Stimulated activated CD4-positive, alpha-beta T cell treated with anti-CD3 and anti-CD28 coated beads, Interleukin-15, amount 100 ng/mL, for 48 hours (primary cell): ENCODE data around the gene MRPL37.

Experiments
- DNase-seq, 2 donors: peaks; one replicate each; pipeline ENCODE4 v3.0.0-alpha.2; 2020; ENCODE audit warnings: low read depth in 2 of 2

Gene MRPL37

GRCh38 chr1:54240741-54241335, 40.9 kb downstream of the MRPL37 start:
- no peak for DNase-seq

- no peak for DNase-seq
These were observed 41.4 kb downstream of the MRPL37 start for GRCh38 chr1:54241364-54241763.

GRCh38 chr1:54243022-54243421, 43.1 kb downstream of the MRPL37 start:
- DNase-seq = no peak

- no peak for DNase-seq
These were observed 44.7 kb downstream of the MRPL37 start for GRCh38 chr1:54244655-54245054.

- no peak for DNase-seq
These were observed 45.5 kb downstream of the MRPL37 start for GRCh38 chr1:54245501-54245900.

GRCh38 chr1:54246116-54246721, 46.3 kb downstream of the MRPL37 start:
- DNase-seq = no peak

- DNase-seq = no peak
These were observed 48.0 kb downstream of the MRPL37 start for GRCh38 chr1:54247863-54248515.

- no peak for DNase-seq
These were observed 49.0 kb downstream of the MRPL37 start for GRCh38 chr1:54248966-54249365.

- no peak for DNase-seq
These were observed 50.0 kb downstream of the MRPL37 start for GRCh38 chr1:54249819-54250435.

- no peak for DNase-seq
These were observed 50.7 kb downstream of the MRPL37 start for GRCh38 chr1:54250670-54251069.

- DNase-seq = no peak
These were observed 52.5 kb downstream of the MRPL37 start for GRCh38 chr1:54252371-54252936.

- DNase-seq = no peak
These were observed 53.5 kb downstream of the MRPL37 start for GRCh38 chr1:54253480-54253879.

- no peak for DNase-seq
These were observed 54.1 kb downstream of the MRPL37 start for GRCh38 chr1:54254055-54254454.

- DNase-seq = no peak
These were observed 55.2 kb downstream of the MRPL37 start for GRCh38 chr1:54255026-54255702.

- DNase-seq = no peak
These were observed 56.8 kb downstream of the MRPL37 start for GRCh38 chr1:54256522-54257345.

GRCh38 chr1:54257346-54257620, 57.3 kb downstream of the MRPL37 start:
- DNase-seq = no peak

- DNase-seq = no peak
These were observed 57.9 kb downstream of the MRPL37 start for GRCh38 chr1:54257876-54258275.

- DNase-seq = no peak
These were observed 59.7 kb downstream of the MRPL37 start for GRCh38 chr1:54259546-54260140.

- no peak for DNase-seq
These were observed 60.8 kb downstream of the MRPL37 start for GRCh38 chr1:54260810-54261209.

- DNase-seq = no peak
These were observed 62.3 kb downstream of the MRPL37 start for GRCh38 chr1:54262244-54262643.
